ENCODE data around the gene NFYB.

The NFYB gene

GRCh38 chr12:104154286-104154685 lies 16.3 kb upstream of the NFYB start:
- Histone ChIP-seq H3K27me3 (replicated peaks) (no peaks in the 10 kb centered on the region), H3K4me3 (ENCODE audit: low read depth, low read length) (no peak overlapping the region), H3K36me3 (replicated peaks) (no peaks in the 10 kb centered on the region), H3K27ac (no peak overlapping the region)
- in situ Hi-C loops (cut with HindIII; ENCODE audit: low pct_ligation_motif_present, low sequenced_read_pairs), result no loop called here
- no peak for DNase-seq
- TF ChIP-seq CTCF (IDR thresholded peaks at IDR 0.05; ENCODE audit: low read depth, low read length, missing control alignments), result no peak

GRCh38 chr12:104152685-104153241 lies 14.8 kb upstream of the NFYB start:
- H3K4me3 ChIP-seq (ENCODE audit: low read depth, low read length), result no peak overlapping the region
- H3K27ac ChIP-seq, result no peak overlapping the region

GRCh38 chr12:104150416-104150815 lies 12.4 kb upstream of the NFYB start:
- no peak for DNase-seq
- no peak for TF ChIP-seq CTCF (IDR thresholded peaks at IDR 0.05; ENCODE audit: low read depth, low read length, missing control alignments)
- Histone ChIP-seq H3K4me3 (ENCODE audit: low read depth, low read length) (no peak overlapping the region), H3K36me3 (replicated peaks) (no peaks in the 10 kb centered on the region), H3K27me3 (replicated peaks) (no peaks in the 10 kb centered on the region), H3K27ac (no peak overlapping the region)
- in situ Hi-C loops (cut with HindIII; ENCODE audit: low pct_ligation_motif_present, low sequenced_read_pairs), result no loop called here

More at GRCh38 chr12:104152685-104153241, 14.8 kb upstream of the NFYB start:
- no peak for TF ChIP-seq CTCF (IDR thresholded peaks at IDR 0.05; ENCODE audit: low read depth, low read length, missing control alignments)
- DNase-seq, result no peak
- Histone ChIP-seq H3K36me3 (replicated peaks) (no peaks in the 10 kb centered on the region), H3K27me3 (replicated peaks) (no peaks in the 10 kb centered on the region)
- in situ Hi-C loops (cut with HindIII; ENCODE audit: low pct_ligation_motif_present, low sequenced_read_pairs), result no loop called here

GRCh38 chr12:104147346-104147745 lies 9.3 kb upstream of the NFYB start:
- in situ Hi-C loops (cut with HindIII; ENCODE audit: low pct_ligation_motif_present, low sequenced_read_pairs), result no loop called here
- no peaks in the 10 kb centered on the region for H3K27me3 ChIP-seq (replicated peaks)
- H3K27ac ChIP-seq, result no peak overlapping the region
- no peak for DNase-seq
- H3K36me3 ChIP-seq (replicated peaks), result no peaks in the 10 kb centered on the region
- H3K4me3 ChIP-seq (ENCODE audit: low read depth, low read length), result no peak overlapping the region
- no peak for TF ChIP-seq CTCF (IDR thresholded peaks at IDR 0.05; ENCODE audit: low read depth, low read length, missing control alignments)

- Histone ChIP-seq H3K27me3 (replicated peaks) (no peaks in the 10 kb centered on the region), H3K36me3 (replicated peaks) (no peaks in the 10 kb centered on the region), H3K4me3 (ENCODE audit: low read depth, low read length) (no peak overlapping the region), H3K27ac (no peak overlapping the region)
- no peak for TF ChIP-seq CTCF (IDR thresholded peaks at IDR 0.05; ENCODE audit: low read depth, low read length, missing control alignments)
- in situ Hi-C loops (cut with HindIII; ENCODE audit: low pct_ligation_motif_present, low sequenced_read_pairs), result no loop called here
- no peak for DNase-seq
Measured at GRCh38 chr12:104143918-104144317, 5.9 kb upstream of the NFYB start.

- TF ChIP-seq CTCF (IDR thresholded peaks at IDR 0.05; ENCODE audit: low read depth, low read length, missing control alignments), result no peak
- Histone ChIP-seq H3K36me3 (replicated peaks) (no peaks in the 10 kb centered on the region), H3K27me3 (replicated peaks) (no peaks in the 10 kb centered on the region), H3K4me3 (ENCODE audit: low read depth, low read length) (no peak overlapping the region), H3K27ac (no peak overlapping the region)
- no peak for DNase-seq
- in situ Hi-C loops (cut with HindIII; ENCODE audit: low pct_ligation_motif_present, low sequenced_read_pairs), result no loop called here
Measured at GRCh38 chr12:104143002-104143401, 5.0 kb upstream of the NFYB start.
